MCF 10A (cell line): ENCODE results near the gene CCL22. TPM values are rescaled to one million over a fixed set of nuclear protein-coding genes. Genes with fewer than 3 reads are reported as not detected.

ENCODE experiments used
- BruUV-seq: library from RNA; stranded (reverse); fragments of 400-500 nt; replicated peaks from 2 replicates; lab custom pipeline; 2021; lab: Mats Ljungman, UMichigan
- CTCF ChIA-PET: fragments of 300-600 bp; sonication (Branson Sonifier 250); formaldehyde crosslinking; extraction: SDS; loops from one replicate; lab custom pipeline; 2021; ENCODE audit warnings: antibody characterized with exemption, inconsistent platforms; lab: Yijun Ruan, JAX
- POLR2A ChIA-PET: fragments of 300-600, 350-650 bp; sonication (Branson Sonifier 250); formaldehyde crosslinking; extraction: SDS; loops from one replicate; lab custom pipeline; 2020; ENCODE audit warnings: antibody characterized with exemption, inconsistent platforms; lab: Yijun Ruan, JAX
- DNase-seq: peaks from one replicate; pipeline ENCODE4 v3.0.0-alpha.2; 2018; ENCODE audit not compliant: unreplicated experiment
- H3K27ac Mint-ChIP-seq: one replicate; pipeline ENCODE4 v1.8.0; 2022; ENCODE audit warnings: mild to moderate bottlenecking, low read depth, mixed read lengths; ENCODE audit not compliant: unreplicated experiment
- H3K27me3 Mint-ChIP-seq: one replicate; pipeline ENCODE4 v1.8.0; 2022; ENCODE audit warnings: mixed read lengths; ENCODE audit not compliant: insufficient read depth, unreplicated experiment
- H3K36me3 Mint-ChIP-seq: one replicate; pipeline ENCODE4 v1.8.0; 2022; ENCODE audit warnings: mild to moderate bottlenecking, moderate library complexity, mixed read lengths; ENCODE audit not compliant: insufficient read depth, unreplicated experiment
- H3K4me1 Mint-ChIP-seq: one replicate; pipeline ENCODE4 v1.8.0; 2022; ENCODE audit warnings: mixed read lengths; ENCODE audit not compliant: insufficient read depth, unreplicated experiment
- H3K4me3 Mint-ChIP-seq: one replicate; pipeline ENCODE4 v1.8.0; 2022; ENCODE audit warnings: mild to moderate bottlenecking, moderate library complexity, mixed read lengths; ENCODE audit not compliant: unreplicated experiment
- H3K9me3 Mint-ChIP-seq: one replicate; pipeline ENCODE4 v1.8.0; 2022; ENCODE audit warnings: mixed read lengths; ENCODE audit not compliant: unreplicated experiment
- intact Hi-C: fragments of 100-400 bp; cut with micrococcal nuclease; formaldehyde crosslinking; loops from 2 replicates; pipeline ENCODE4 v1.14.1; 2022
- total RNA-seq: library from RNA; stranded (reverse); gene quantifications from 2 replicates; pipeline ENCODE4 v1.2.3, GENCODE V29; 2022
- TF ChIP-seq, protein P1 (sequence below): fragments of 200-600 bp; IDR thresholded peaks from one replicate; pipeline ENCODE4 v1.8.0; 2022; ENCODE audit warnings: antibody characterized with exemption, mild to moderate bottlenecking; ENCODE audit not compliant: unreplicated experiment

CCL22 gene
- total RNA-seq, 1 experiment from 2014 or later: not detected

DNA sequence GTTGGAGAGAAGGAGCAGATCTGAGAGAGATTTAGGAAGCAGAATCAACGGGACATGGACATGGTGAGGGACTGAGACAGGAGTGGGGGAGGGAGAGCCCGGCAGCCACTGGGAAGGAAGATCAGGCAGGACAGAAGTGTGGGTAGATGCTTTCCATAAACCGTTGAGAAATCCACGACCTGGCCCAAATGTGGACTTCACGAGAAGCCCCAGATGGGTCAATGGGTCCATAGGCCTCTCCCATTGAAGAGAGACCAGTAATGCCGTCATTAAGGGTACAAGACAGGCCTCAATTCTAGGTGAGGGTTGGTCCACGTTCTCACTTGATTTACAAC lies 530 bp upstream of the CCL22 start:
- BruUV-seq: no TSS peak
- intact Hi-C loops: no loop called here
- Mint-ChIP-seq H3K36me3 (no peaks in the 10 kb centered on the region), H3K4me1 (no peaks in the 10 kb centered on the region), H3K9me3 (no peaks in the 10 kb centered on the region), H3K27me3 (no peaks in the 10 kb centered on the region), H3K27ac (no peak overlapping the region), H3K4me3 (no peak overlapping the region)
- no peak for DNase-seq
- ChIA-PET POLR2A (interaction anchor here (0.5 kb wide), 1 partner anchor 100 kb away, joined by 3 read pairs; no protein-coding TSS in a partner anchor), CTCF (no interaction called here)
- TF ChIP-seq, protein P1, sequence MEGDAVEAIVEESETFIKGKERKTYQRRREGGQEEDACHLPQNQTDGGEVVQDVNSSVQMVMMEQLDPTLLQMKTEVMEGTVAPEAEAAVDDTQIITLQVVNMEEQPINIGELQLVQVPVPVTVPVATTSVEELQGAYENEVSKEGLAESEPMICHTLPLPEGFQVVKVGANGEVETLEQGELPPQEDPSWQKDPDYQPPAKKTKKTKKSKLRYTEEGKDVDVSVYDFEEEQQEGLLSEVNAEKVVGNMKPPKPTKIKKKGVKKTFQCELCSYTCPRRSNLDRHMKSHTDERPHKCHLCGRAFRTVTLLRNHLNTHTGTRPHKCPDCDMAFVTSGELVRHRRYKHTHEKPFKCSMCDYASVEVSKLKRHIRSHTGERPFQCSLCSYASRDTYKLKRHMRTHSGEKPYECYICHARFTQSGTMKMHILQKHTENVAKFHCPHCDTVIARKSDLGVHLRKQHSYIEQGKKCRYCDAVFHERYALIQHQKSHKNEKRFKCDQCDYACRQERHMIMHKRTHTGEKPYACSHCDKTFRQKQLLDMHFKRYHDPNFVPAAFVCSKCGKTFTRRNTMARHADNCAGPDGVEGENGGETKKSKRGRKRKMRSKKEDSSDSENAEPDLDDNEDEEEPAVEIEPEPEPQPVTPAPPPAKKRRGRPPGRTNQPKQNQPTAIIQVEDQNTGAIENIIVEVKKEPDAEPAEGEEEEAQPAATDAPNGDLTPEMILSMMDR: no peak

- no peaks in the 10 kb centered on the region for H3K4me1 Mint-ChIP-seq
- no peaks in the 10 kb centered on the region for H3K36me3 Mint-ChIP-seq
- no TSS peak for BruUV-seq
- ChIA-PET POLR2A (no interaction called here), CTCF (interaction anchor here (0.7 kb wide), 4 partner anchors 44 to 304 kb away, joined by 3 to 4 read pairs (median 3); no protein-coding TSS in a partner anchor)
- H3K9me3 Mint-ChIP-seq: no peaks in the 10 kb centered on the region
- no peak for DNase-seq
- TF ChIP-seq, protein P1: no peak
- H3K4me3 Mint-ChIP-seq: no peak overlapping the region
- H3K27ac Mint-ChIP-seq: no peak overlapping the region
- no peaks in the 10 kb centered on the region for H3K27me3 Mint-ChIP-seq
- intact Hi-C loops: no loop called here
Measured at GRCh38 chr16:57360321-57360935, 1.8 kb downstream of the CCL22 start.

DNA sequence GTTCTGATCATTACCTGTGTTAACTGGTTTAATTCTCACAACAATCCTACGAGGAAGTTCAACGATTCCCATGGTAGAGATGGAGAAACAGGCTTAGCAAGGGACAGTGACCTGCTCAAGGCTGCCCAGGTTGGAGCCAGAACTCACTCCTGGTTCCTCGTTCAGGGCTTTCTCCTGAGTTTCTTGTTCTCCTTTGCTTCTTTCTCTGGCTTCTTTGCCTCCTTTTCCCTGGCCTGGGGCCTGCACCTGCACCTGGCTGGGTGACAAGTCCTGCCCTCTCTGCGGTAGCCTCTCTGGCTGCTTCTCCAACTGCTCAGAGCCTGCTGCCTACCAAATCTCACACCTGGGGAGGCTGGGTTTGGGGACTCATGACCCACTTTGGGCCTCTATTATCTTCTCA lies 2.8 kb downstream of the CCL22 start:
- BruUV-seq: no TSS peak
- CTCF ChIA-PET: no interaction called here

GRCh38 chr16:57364143-57364542 lies 5.6 kb downstream of the CCL22 start:
- POLR2A ChIA-PET: no interaction called here
- Mint-ChIP-seq H3K27me3 (peaks cover 2% of the 10 kb centered on the region), H3K36me3 (no peaks in the 10 kb centered on the region), H3K4me1 (peaks cover 5% of the 10 kb centered on the region), H3K4me3 (no peak overlapping the region), H3K27ac (no peak overlapping the region), H3K9me3 (no peaks in the 10 kb centered on the region)
- intact Hi-C loops: no loop called here
- CTCF ChIA-PET: interaction anchor here (3.1 kb wide), 1 partner anchor 53 kb away, joined by 11 read pairs; no protein-coding TSS in a partner anchor
- DNase-seq: no peak
- TF ChIP-seq, protein P1: no peak
- no TSS peak for BruUV-seq

More for the DNA sequence above, 2.8 kb downstream of the CCL22 start:
- intact Hi-C loops: no loop called here
- POLR2A ChIA-PET: no interaction called here
- no peaks in the 10 kb centered on the region for H3K27me3 Mint-ChIP-seq
- no peaks in the 10 kb centered on the region for H3K36me3 Mint-ChIP-seq
- no peak overlapping the region for H3K27ac Mint-ChIP-seq
- TF ChIP-seq, protein P1: no peak
- DNase-seq: no peak
- H3K9me3 Mint-ChIP-seq: no peaks in the 10 kb centered on the region
- H3K4me3 Mint-ChIP-seq: no peak overlapping the region
- no peaks in the 10 kb centered on the region for H3K4me1 Mint-ChIP-seq
